Heart right ventricle (tissue), 16 donors: ENCODE measurements around the gene SERBP1. TPM values are rescaled to one million over a fixed set of nuclear protein-coding genes. Genes with fewer than 3 reads are reported as not detected.

ENCODE experiments used
- ATAC-seq, 8 donors: fragments of 200-7000 bp; cut with Tn5 transposase; one replicate each; pipeline ENCODE4 v1.9.1; 2020; ENCODE audit warnings: mild to moderate bottlenecking in 8 of 8, moderate library complexity in 8 of 8, moderate number of reproducible peaks in 1 of 8
- DNase-seq, 2 donors: peaks; one replicate each; pipeline ENCODE4 v3.0.0-alpha.2; 2020
- H3K27ac ChIP-seq, 10 donors: fragments of 200-600 bp; sonication (generic) in 2 of 10; one replicate each; pipeline versions ENCODE4 v1.5.0 to v1.8.0; 2020 to 2022; ENCODE audit warnings: mild to moderate bottlenecking in 3 of 10
- H3K27me3 ChIP-seq, 7 donors: fragments of 200-600 bp; one replicate each; pipeline ENCODE4 v1.8.0; 2021 to 2022; ENCODE audit warnings: mild to moderate bottlenecking in 2 of 7
- H3K36me3 ChIP-seq, 9 donors: fragments of 200-600 bp; sonication (generic) in 1 of 9; one replicate each; pipeline versions ENCODE4 v1.5.0 to v1.8.0; 2020 to 2022; ENCODE audit warnings: mild to moderate bottlenecking in 2 of 9
- H3K4me1 ChIP-seq, 9 donors: fragments of 200-600 bp; sonication (generic) in 1 of 9; one replicate each; pipeline versions ENCODE4 v1.5.0 to v1.8.0; 2020 to 2022; ENCODE audit warnings: mild to moderate bottlenecking in 4 of 9
- H3K4me3 ChIP-seq, 10 donors: fragments of 200-600 bp; sonication (generic) in 2 of 10; one replicate each; pipeline versions ENCODE4 v1.5.0 to v1.8.0; 2020 to 2022; ENCODE audit warnings: mild to moderate bottlenecking in 7 of 10, moderate library complexity in 2 of 10
- H3K9me3 ChIP-seq, 11 donors: fragments of 200-600 bp in 10 of 11; sonication (generic) in 2 of 11; one replicate each; pipeline versions ENCODE4 v1.5.0 to v1.8.0; 2013 to 2022; ENCODE audit warnings: mild to moderate bottlenecking in 2 of 11, control low read depth in 1 of 11, moderate library complexity in 1 of 11
- WGBS, 2 donors: extraction: QIAGEN DNeasy Blood & Tissue Kit; methylation state at CpG; one replicate each; pipeline ENCODE4 v1.1.7; 2013; ENCODE audit warnings: inconsistent platforms in 1 of 2; 5-methylcytosine and 5-hydroxymethylcytosine counted together
- intact Hi-C, 10 donors: fragments of 100-400 bp; cut with DNase I; formaldehyde crosslinking; loops; one replicate each; pipeline versions ENCODE4 v1.11.1 to v1.14.2; 2022
- polyA plus RNA-seq, 2 donors: library from polyadenylated mRNA; stranded (reverse); fragments of 200-250 nt; gene quantifications; one replicate each; pipeline ENCODE4 v1.2.3, GENCODE V29; 2013
- total RNA-seq, 10 donors: library from RNA; stranded (reverse); fragmentation: NEBNext Ultra II Directional in 3 of 10; extraction: Animal tissue kit (Norgen Biotek cat#: 25700) in 3 of 10; gene quantifications; one replicate each; pipeline versions ENCODE4 v1.2.1 to v1.2.4, GENCODE V29; 2021 to 2023
- TF ChIP-seq, protein P1 (sequence below), 9 donors: fragments of 200-600 bp; sonication (generic) in 2 of 9; IDR thresholded peaks; one replicate each; pipeline versions ENCODE4 v1.5.0 to v1.8.0; 2021 to 2022; ENCODE audit warnings: antibody characterized with exemption in 9 of 9, mild to moderate bottlenecking in 5 of 9, moderate library complexity in 1 of 9
- donor health status: Arrhythmogenic right ventricular cardiomyopathy.
- donor health status: ischemic (EF 13 %, LVEDD 7.1; RV severe dilation, severe dysfunction).
- donor health status: healthy with polysubstance abuse.
- donor health status: DM: no; HTN: yes; CAD: no.
- donor health status: DM: no; HTN: no; CAD: no.
- donor health status: ischemic (EF 25% LVEDD 6.9; RV normal size, moderate dysfunction).
- donor health status: ischemic (EF 25% LVEDD 5.7; RV mildly dilated, moderate dysfunction).
- donor health status: healthy.
- donor health status: DM: yes; HTN: yes; CAD: no.
- donor health status: Ischemic cardiomyopathy.
- donor health status: ischemic (EF 35%, LVEDD 5.7; RV mildly dilated, moderate dysfunction).
- donor health status: nonischemic (EF 11% LVEDD 7.7; RV severe dilation, severe dysfunction).
- donor health status: DM: yes; HTN: yes; CAD: no.
- donor health status: PGD.
- donor health status: ischemic (EF 29% LVEDD 5.4; RV normal size, mild dysfunction).
- donor health status: nonischemic (EF 23%, LVEDD 6.1; RV moderate dilation, normal function).

Gene SERBP1
- total and polyA plus RNA-seq, 12 donors: 58.3 to 153 (median 136) TPM

DNA sequence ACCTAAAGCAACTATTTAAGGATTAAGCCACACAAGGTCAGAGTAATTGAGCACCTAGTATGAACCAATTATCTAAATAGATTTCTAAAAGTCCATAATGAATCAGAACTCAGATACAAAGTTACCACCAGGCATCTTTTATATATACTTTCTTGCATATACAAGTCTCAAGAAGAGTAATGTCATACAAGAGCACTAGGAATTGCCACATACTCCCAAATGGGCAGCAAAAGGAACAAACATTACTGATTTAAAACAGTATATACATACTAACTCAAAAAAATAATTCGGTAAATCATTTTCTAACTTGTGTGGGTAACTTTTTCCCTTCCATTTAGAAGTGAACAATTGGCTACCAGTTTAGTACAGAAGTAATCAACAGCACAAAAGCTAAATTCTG is 22.1 kb downstream of the SERBP1 start:
- Histone ChIP-seq H3K4me3 (no peak overlapping the region), H3K4me1 (peaks cover 0 to 16% (median 11%) of the 10 kb centered on the region in 9 donors), H3K9me3 (no peaks in the 10 kb centered on the region), H3K27ac (no peak overlapping the region), H3K27me3 (no peaks in the 10 kb centered on the region), H3K36me3 (peaks cover 0 to 51% (median 20%) of the 10 kb centered on the region in 9 donors)
- TF ChIP-seq, protein P1, sequence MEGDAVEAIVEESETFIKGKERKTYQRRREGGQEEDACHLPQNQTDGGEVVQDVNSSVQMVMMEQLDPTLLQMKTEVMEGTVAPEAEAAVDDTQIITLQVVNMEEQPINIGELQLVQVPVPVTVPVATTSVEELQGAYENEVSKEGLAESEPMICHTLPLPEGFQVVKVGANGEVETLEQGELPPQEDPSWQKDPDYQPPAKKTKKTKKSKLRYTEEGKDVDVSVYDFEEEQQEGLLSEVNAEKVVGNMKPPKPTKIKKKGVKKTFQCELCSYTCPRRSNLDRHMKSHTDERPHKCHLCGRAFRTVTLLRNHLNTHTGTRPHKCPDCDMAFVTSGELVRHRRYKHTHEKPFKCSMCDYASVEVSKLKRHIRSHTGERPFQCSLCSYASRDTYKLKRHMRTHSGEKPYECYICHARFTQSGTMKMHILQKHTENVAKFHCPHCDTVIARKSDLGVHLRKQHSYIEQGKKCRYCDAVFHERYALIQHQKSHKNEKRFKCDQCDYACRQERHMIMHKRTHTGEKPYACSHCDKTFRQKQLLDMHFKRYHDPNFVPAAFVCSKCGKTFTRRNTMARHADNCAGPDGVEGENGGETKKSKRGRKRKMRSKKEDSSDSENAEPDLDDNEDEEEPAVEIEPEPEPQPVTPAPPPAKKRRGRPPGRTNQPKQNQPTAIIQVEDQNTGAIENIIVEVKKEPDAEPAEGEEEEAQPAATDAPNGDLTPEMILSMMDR (IDR thresholded peaks at IDR 0.05): no peak
- ATAC-seq (no peak), DNase-seq (no peak)
- 95 to 97% methylated on average over 1 of the region's 1 CpG for WGBS, 2 donors
- intact Hi-C loops: no loop called here

DNA sequence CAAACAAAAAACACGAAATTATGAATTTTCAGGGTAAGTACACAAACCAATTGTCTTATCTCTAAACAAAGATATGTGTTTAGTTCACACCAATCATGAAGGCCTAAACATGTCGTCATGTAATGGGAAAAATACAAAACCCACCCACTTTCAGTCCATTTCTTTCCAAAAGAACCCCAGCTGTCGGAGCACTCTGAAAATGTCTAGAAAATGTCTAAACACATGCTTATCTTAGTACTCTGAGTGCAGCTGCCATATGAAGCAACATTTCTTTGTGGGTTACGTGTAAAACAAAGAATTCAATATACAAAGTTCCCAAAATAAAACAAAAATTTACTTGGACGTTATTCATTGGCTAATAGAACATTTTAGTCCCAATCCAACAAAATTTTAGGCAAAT is 22.7 kb downstream of the SERBP1 start:
- peaks cover 0 to 45% (median 20%) of the 10 kb centered on the region in 9 donors for H3K36me3 ChIP-seq
- DNase-seq (no peak), ATAC-seq (peak in 4 of 8 donors; percentile 16 to 68 (median 46))
- TF ChIP-seq, protein P1 (IDR thresholded peaks at IDR 0.05): no peak
- H3K4me1 ChIP-seq: peaks cover 0 to 16% (median 11%) of the 10 kb centered on the region in 9 donors
- intact Hi-C loops: no loop called here
- no peak overlapping the region for H3K4me3 ChIP-seq
- 75 to 76% methylated on average over 5 of the region's 5 CpGs for WGBS, 2 donors
- no peaks in the 10 kb centered on the region for H3K9me3 ChIP-seq
- H3K27ac ChIP-seq: no peak overlapping the region
- H3K27me3 ChIP-seq: no peaks in the 10 kb centered on the region

GRCh38 chr1:67405473-67406245 is 24.5 kb downstream of the SERBP1 start:
- no peak for ATAC-seq
- WGBS, 2 donors: 27 to 47% methylated on average over 3 of the region's 3 CpGs

GRCh38 chr1:67404212-67404620 is 26.0 kb downstream of the SERBP1 start:
- Histone ChIP-seq H3K4me1 (peaks cover 0 to 16% (median 11%) of the 10 kb centered on the region in 9 donors), H3K36me3 (peaks cover 0 to 14% (median 0%) of the 10 kb centered on the region in 9 donors), H3K27me3 (no peaks in the 10 kb centered on the region), H3K27ac (no peak overlapping the region), H3K4me3 (no peak overlapping the region), H3K9me3 (no peaks in the 10 kb centered on the region)
- TF ChIP-seq, protein P1 (IDR thresholded peaks at IDR 0.05): no peak
- intact Hi-C loops: loop anchor here in 1 of 10 donors (2.0 kb wide), 1 partner anchor 21 kb away; no protein-coding TSS in a partner anchor
- DNase-seq (no peak), ATAC-seq (no peak)
- 85 to 89% methylated on average over 5 of the region's 5 CpGs for WGBS, 2 donors

More at GRCh38 chr1:67405473-67406245, 24.5 kb downstream of the SERBP1 start:
- no peak overlapping the region for H3K4me3 ChIP-seq
- peak overlapping the region in 1 of 10 donors; percentile 41 for H3K27ac ChIP-seq
- TF ChIP-seq, protein P1 (IDR thresholded peaks at IDR 0.05): no peak
- no peaks in the 10 kb centered on the region for H3K9me3 ChIP-seq
- no peaks in the 10 kb centered on the region for H3K27me3 ChIP-seq
- H3K36me3 ChIP-seq: peaks cover 0 to 27% (median 10%) of the 10 kb centered on the region in 9 donors
- intact Hi-C loops: loop anchor here in 1 of 10 donors (2.0 kb wide), 1 partner anchor 19 kb away; no protein-coding TSS in a partner anchor
- DNase-seq: no peak
- peaks cover 0 to 16% (median 11%) of the 10 kb centered on the region in 9 donors for H3K4me1 ChIP-seq
